HEK293 (cell line): ENCODE results near the gene DDX43.

ENCODE experiments used
- CTCF ChIA-PET: fragments of 350-600 bp; formaldehyde crosslinking; extraction: SDS; loops from one replicate; lab custom pipeline; 2021; ENCODE audit warnings: antibody characterized with exemption; lab: Yijun Ruan, JAX
- POLR2A ChIA-PET: fragments of 300-600 bp; formaldehyde crosslinking; extraction: SDS; loops from one replicate; lab custom pipeline; 2020; ENCODE audit warnings: antibody characterized with exemption, inconsistent platforms; lab: Yijun Ruan, JAX
- H3K27ac ChIP-seq: fragments of 200-500 bp; sonication (Bioruptor generic); 2 replicates; pipeline ENCODE4 v1.5.1; 2014; ENCODE audit warnings: low read depth, low read length, control low read depth, inconsistent platforms; ENCODE audit errors: extremely low read depth
- H3K36me3 ChIP-seq, 2 experiments: fragments of 200-500 bp in 1 of 2; sonication (Bioruptor generic) in 1 of 2; 1 replicate in 1 of 2; 2 replicates in 1 of 2; pipeline ENCODE4 v1.5.1; 2014 to 2017; ENCODE audit warnings: inconsistent platforms in 2 of 2, low read length in 2 of 2; ENCODE audit not compliant: control insufficient read depth in 2 of 2, insufficient read depth in 1 of 2
- H3K4me1 ChIP-seq: fragments of 200-500 bp; sonication (Bioruptor generic); 2 replicates; pipeline ENCODE4 v1.5.1; 2014; ENCODE audit warnings: mild to moderate bottlenecking, low read length, inconsistent platforms; ENCODE audit not compliant: control insufficient read depth, insufficient read depth
- H3K4me3 ChIP-seq: 2 replicates; pipeline ENCODE4 v1.5.1; 2011; ENCODE audit warnings: low read depth, mild to moderate bottlenecking, control low read depth, low read length, moderate library complexity
- H3K9me3 ChIP-seq: fragments of 200-500 bp; sonication (Bioruptor generic); 2 replicates; pipeline ENCODE4 v1.5.1; 2014; ENCODE audit warnings: low read depth, low read length, inconsistent platforms; ENCODE audit not compliant: control insufficient read depth, insufficient read depth
- MZF1 ChIP-seq: fragments of 450-650 bp; formaldehyde crosslinking; IDR thresholded peaks from 2 replicates; pipeline ENCODE4 v1.5.1; 2017; ENCODE audit warnings: missing biosample characterization, missing genetic modification characterization, borderline replicate concordance
- SETDB1 ChIP-seq: IDR thresholded peaks from one replicate; pipeline ENCODE4 v1.6.1; 2017; ENCODE audit warnings: mild to moderate bottlenecking, low read length, moderate library complexity, mixed read lengths; ENCODE audit not compliant: insufficient read length
- ZBTB26 ChIP-seq: fragments of 450-650 bp; formaldehyde crosslinking; optimal IDR thresholded peaks from 2 replicates; pipeline ENCODE3; 2016; ENCODE audit warnings: missing biosample characterization, mild to moderate bottlenecking, missing genetic modification characterization
- ZBTB48 ChIP-seq: fragments of 450-650 bp; formaldehyde crosslinking; IDR thresholded peaks from 2 replicates; pipeline ENCODE4 v1.5.1; 2016; ENCODE audit warnings: missing biosample characterization, missing genetic modification characterization
- ZEB2 ChIP-seq: fragments of 450-650 bp; formaldehyde crosslinking; IDR thresholded peaks from 2 replicates; pipeline ENCODE4 v1.5.1; 2016; ENCODE audit warnings: missing biosample characterization, missing genetic modification characterization
- ZNF10 ChIP-seq: fragments of 450-650 bp; formaldehyde crosslinking; IDR thresholded peaks from 2 replicates; pipeline ENCODE4 v1.5.1; 2017; ENCODE audit warnings: missing biosample characterization, missing genetic modification characterization
- ZNF133 ChIP-seq: fragments of 450-650 bp; formaldehyde crosslinking; IDR thresholded peaks from 2 replicates; pipeline ENCODE4 v1.5.1; 2016; ENCODE audit warnings: missing biosample characterization, missing genetic modification characterization
- ZNF148 ChIP-seq: fragments of 450-650 bp; formaldehyde crosslinking; IDR thresholded peaks from 2 replicates; pipeline ENCODE4 v1.5.0; 2017; ENCODE audit warnings: missing biosample characterization, missing genetic modification characterization, borderline replicate concordance
- ZNF223 ChIP-seq: fragments of 450-650 bp; formaldehyde crosslinking; IDR thresholded peaks from 2 replicates; pipeline ENCODE4 v1.5.1; 2016; ENCODE audit warnings: missing biosample characterization, missing genetic modification characterization
- ZNF391 ChIP-seq: fragments of 450-650 bp; formaldehyde crosslinking; IDR thresholded peaks from 2 replicates; pipeline ENCODE4 v1.5.1; 2016; ENCODE audit warnings: low read depth, missing biosample characterization, missing genetic modification characterization, borderline replicate concordance
- ZNF398 ChIP-seq: fragments of 450-650 bp; formaldehyde crosslinking; IDR thresholded peaks from 2 replicates; pipeline ENCODE4 v1.5.1; 2017; ENCODE audit warnings: missing biosample characterization, missing genetic modification characterization
- ZNF501 ChIP-seq: fragments of 450-650 bp; formaldehyde crosslinking; IDR thresholded peaks from 2 replicates; pipeline ENCODE4 v1.5.1; 2016; ENCODE audit warnings: missing biosample characterization, missing genetic modification characterization
- ZNF561 ChIP-seq: fragments of 450-650 bp; IDR thresholded peaks from 2 replicates; pipeline ENCODE4 v1.5.1; 2018; ENCODE audit warnings: missing biosample characterization, missing genetic modification characterization, borderline replicate concordance
- ZNF654 ChIP-seq: fragments of 450-650 bp; formaldehyde crosslinking; IDR thresholded peaks from 2 replicates; pipeline ENCODE4 v1.5.1; 2016; ENCODE audit warnings: low read depth, missing biosample characterization, missing genetic modification characterization
- ZNF704 ChIP-seq: fragments of 450-650 bp; formaldehyde crosslinking; IDR thresholded peaks from 2 replicates; pipeline ENCODE4 v1.5.1; 2016; ENCODE audit warnings: missing biosample characterization, missing genetic modification characterization
- ZSCAN5A ChIP-seq: fragments of 450-650 bp; formaldehyde crosslinking; IDR thresholded peaks from 2 replicates; pipeline ENCODE4 v1.5.1; 2016; ENCODE audit warnings: missing biosample characterization, missing genetic modification characterization

Gene DDX43

GRCh38 chr6:73388800-73389512 is 5.7 kb upstream of the DDX43 start (continued):
- no peak for TF ChIP-seq ZNF148 (tag by site-specific recombination)
- peak; percentile 83 for TF ChIP-seq ZNF654 (tag by site-specific recombination)
- 0 out of 2 replicates have a peak, but pooled peaks have one; percentile 59 for TF ChIP-seq ZEB2 (tag by site-specific recombination)
- peak; percentile 36 for TF ChIP-seq ZBTB26 (tag by site-specific recombination)
- peak; percentile 97 for TF ChIP-seq ZBTB48 (tag by site-specific recombination)
- no peak for TF ChIP-seq ZSCAN5A (tag by site-specific recombination)
- no peak for TF ChIP-seq MZF1 (tag by site-specific recombination)
- no peak for TF ChIP-seq ZNF223 (tag by site-specific recombination)
- TF ChIP-seq ZNF391 (tag by site-specific recombination) = 0 out of 2 replicates have a peak, but pooled peaks have one; percentile 56
- TF ChIP-seq ZNF501 (tag by site-specific recombination) = no peak
- peak; percentile 44; the same call in 1 of the 2 replicates for TF ChIP-seq ZNF398 (tag by site-specific recombination)
- TF ChIP-seq ZNF561 (tag by site-specific recombination) = peak; percentile 11; the same call in 1 of the 2 replicates
- TF ChIP-seq SETDB1 = no peak

- Histone ChIP-seq H3K4me1 (peaks cover 3% of the 10 kb centered on the region; the same call in 1 of the 2 replicates), H3K4me3 (no peak overlapping the region), H3K36me3 (no peaks in the 10 kb centered on the region), H3K27ac (no peak overlapping the region), H3K9me3 (no peaks in the 10 kb centered on the region)
- TF ChIP-seq ZNF133 = no peak
- ChIA-PET CTCF (interaction anchor here (0.5 to 3.5 kb wide), 5 partner anchors 62 to 1032 kb away, joined by 3 to 39 read pairs (median 4); no protein-coding TSS in a partner anchor), POLR2A (interaction anchor here (0.7 kb wide), 1 partner anchor 174 kb away, joined by 5 read pairs; no protein-coding TSS in a partner anchor)
Measured at GRCh38 chr6:73389854-73390253, 4.8 kb upstream of the DDX43 start.

- TF ChIP-seq ZBTB26 (tag by site-specific recombination) = no peak
- TF ChIP-seq ZNF704 (tag by site-specific recombination) = no peak
- TF ChIP-seq ZNF10 (tag by site-specific recombination) = no peak
- H3K27ac ChIP-seq = no peak overlapping the region
- ChIA-PET POLR2A (no interaction called here), CTCF (interaction anchor here (0.6 to 1.7 kb wide), 2 partner anchors 59 to 261 kb away, joined by 3 to 4 read pairs; no protein-coding TSS in a partner anchor)
- no peaks in the 10 kb centered on the region for H3K36me3 ChIP-seq
- peaks cover 3% of the 10 kb centered on the region; the same call in 1 of the 2 replicates for H3K4me1 ChIP-seq
- no peaks in the 10 kb centered on the region for H3K9me3 ChIP-seq
- no peak overlapping the region for H3K4me3 ChIP-seq
Measured at GRCh38 chr6:73391675-73392074, 3.0 kb upstream of the DDX43 start.
